ENCODE measurements around the gene FXYD3. TPM values are rescaled to one million over a fixed set of nuclear protein-coding genes. Genes with fewer than 3 reads are reported as not detected.
A peak's percentile ranks its signal among the peaks of the same experiment; 100 is the strongest.

FXYD3 gene
- total RNA-seq, 2 donors from 2014 or later: not detected

DNA sequence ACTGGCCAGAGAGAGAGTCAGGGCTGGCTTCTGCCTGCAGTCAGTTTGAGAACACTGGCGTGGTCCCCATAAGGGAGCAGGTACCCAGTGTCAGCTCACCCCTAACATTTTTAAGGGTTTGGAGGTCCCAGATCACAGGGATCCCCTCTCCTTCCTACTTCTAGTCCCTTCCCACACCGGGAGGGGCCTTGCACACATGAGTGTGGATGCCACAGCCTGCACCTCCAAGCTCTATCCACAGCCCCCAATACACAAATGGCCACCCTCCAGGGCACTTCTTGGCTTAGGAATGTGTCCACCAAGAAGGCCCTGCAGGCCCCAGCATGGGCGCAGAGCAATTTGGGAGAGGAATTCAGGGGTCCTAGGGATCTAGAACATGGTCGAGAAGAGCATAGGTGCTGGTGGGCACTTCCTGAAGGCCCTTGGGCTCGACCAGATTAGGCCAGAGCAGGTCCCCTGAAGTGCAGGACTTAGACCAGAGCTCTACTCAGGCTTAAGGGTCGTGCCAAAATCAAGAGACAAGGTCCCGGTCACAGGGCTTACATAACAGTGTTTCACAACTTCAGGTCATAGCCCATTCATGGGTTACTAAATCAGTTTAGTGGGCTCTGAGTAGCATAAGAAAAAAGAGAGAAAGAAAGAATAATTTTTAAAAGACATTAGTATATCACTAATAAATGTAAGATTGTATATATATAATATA, 54.9 kb downstream of the FXYD3 start:
- ATAC-seq (no peak), DNase-seq (ENCODE audit: low spot score in 2 of 2) (no peak)
- Mint-ChIP-seq H3K27ac (peak overlapping the region; percentile 8 to 86), H3K9me3 (peaks cover 0 to 16% of the 10 kb centered on the region in 2 donors), H3K36me3 (peaks cover 18 to 62% of the 10 kb centered on the region in 2 donors)

DNA sequence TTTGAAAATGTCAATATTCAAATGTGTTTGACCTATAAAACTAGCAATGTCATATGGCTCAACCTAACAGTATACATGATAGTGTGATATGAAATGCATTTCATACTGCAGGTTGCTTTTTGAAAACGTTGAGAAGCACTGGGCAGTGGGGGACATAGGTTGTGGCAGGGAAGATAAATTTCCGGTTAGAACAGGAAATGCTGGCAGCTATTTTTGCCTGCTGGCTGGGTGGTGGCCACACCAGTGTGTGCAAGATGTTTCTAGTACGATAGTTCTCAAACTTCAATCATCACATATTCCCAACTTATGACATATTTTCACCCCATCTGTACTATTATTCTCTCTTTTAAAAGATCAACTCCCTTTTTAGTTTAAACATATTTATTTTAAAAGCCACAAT, 56.1 kb downstream of the FXYD3 start:
- DNase-seq (ENCODE audit: low spot score in 2 of 2): no peak
- H3K9me3 Mint-ChIP-seq: peaks cover 0 to 8% of the 10 kb centered on the region in 2 donors
- ATAC-seq: no peak
- peaks cover 6 to 50% of the 10 kb centered on the region in 2 donors for H3K36me3 Mint-ChIP-seq
- H3K27ac Mint-ChIP-seq: peak overlapping the region; percentile 64 to 81

Other genes with a start within 250 kb of the FXYD3 start
- gene ZNF30, start 188.9 kb upstream of the FXYD3 start, total RNA-seq: 1 to 10 TPM; 4.4 to 4.6 TPM
- 1 to 10 TPM; 6.4 to 9.7 TPM for gene ZNF792, start 151.6 kb upstream of the FXYD3 start, total RNA-seq
- gene GRAMD1A, start 115.5 kb upstream of the FXYD3 start, total RNA-seq: 100 to 1,000 TPM; 158 to 160 TPM
- gene SCN1B, start 85.4 kb upstream of the FXYD3 start, total RNA-seq: 1 to 10 TPM; 1.5 to 1.7 TPM
- not detected for gene HPN, start 74.1 kb upstream of the FXYD3 start, total RNA-seq
- gene LGI4, start 19.2 kb downstream of the FXYD3 start, total RNA-seq: 1 to 10 TPM; 1.5 to 2.7 TPM
- 1 to 10 TPM; 1.4 to 2.1 TPM for gene FXYD1, start 23.0 kb downstream of the FXYD3 start, total RNA-seq
- 1 to 10 TPM in 1 of 2 donors, under 1 TPM in 1; 0.82 to 1.8 TPM for gene FXYD7, start 27.4 kb downstream of the FXYD3 start, total RNA-seq
- gene FXYD5, start 38.9 kb downstream of the FXYD3 start, total RNA-seq: 100 to 1,000 TPM; 279 to 283 TPM
- not detected for gene FAM187B, start 112.9 kb downstream of the FXYD3 start, total RNA-seq
- gene LSR, start 133.2 kb downstream of the FXYD3 start, total RNA-seq: 10 to 100 TPM; 10.3 to 41.0 TPM
- gene USF2, start 153.1 kb downstream of the FXYD3 start, total RNA-seq: 100 to 1,000 TPM; 146 to 150 TPM
- 1 to 10 TPM in 1 of 2 donors, under 1 TPM in 1; 0.61 to 1.7 TPM for gene HAMP, start 166.7 kb downstream of the FXYD3 start, total RNA-seq
- gene MAG, start 176.3 kb downstream of the FXYD3 start, total RNA-seq: 1 to 10 TPM in 1 of 2 donors, under 1 TPM in 1; 0.61 to 1.7 TPM
- gene CD22, start 213.4 kb downstream of the FXYD3 start, total RNA-seq: 10 to 100 TPM in 1 of 2 donors, 1 to 10 TPM in 1; 7.0 to 48.2 TPM
- 1 to 10 TPM in 1 of 2 donors, under 1 TPM in 1; 0.23 to 1.5 TPM for gene FFAR1, start 232.1 kb downstream of the FXYD3 start, total RNA-seq
- 1 to 10 TPM; 1.4 to 5.1 TPM for gene FFAR3, start 242.6 kb downstream of the FXYD3 start, total RNA-seq